ENCODE data around the gene CLDND2.

Gene CLDND2

GRCh38 chr19:51352783-51353360 lies 15.9 kb downstream of the CLDND2 start:
- DNase-seq = no peak

- DNase-seq = no peak
These were observed 17.4 kb downstream of the CLDND2 start for GRCh38 chr19:51351266-51351990.

- DNase-seq = no peak
These were observed 21.4 kb downstream of the CLDND2 start for GRCh38 chr19:51347209-51347928.

- no peak for DNase-seq
These were observed 22.1 kb downstream of the CLDND2 start for GRCh38 chr19:51346742-51347141.

- no peak for DNase-seq
These were observed 23.7 kb downstream of the CLDND2 start for GRCh38 chr19:51345076-51345620.

GRCh38 chr19:51342631-51343569 lies 25.9 kb downstream of the CLDND2 start:
- no peak for DNase-seq

GRCh38 chr19:51341976-51342580 lies 26.7 kb downstream of the CLDND2 start, which contains the start of gene VSIG10L:
Gene VSIG10L (minus strand): TSS chr19:51342139. CDS start chr19:51342124, 15 bp downstream.
- DNase-seq = no peak

- DNase-seq = no peak
These were observed 27.7 kb downstream of the CLDND2 start for GRCh38 chr19:51341066-51341465.

GRCh38 chr19:51339687-51340656 lies 28.8 kb downstream of the CLDND2 start:
- DNase-seq = peak; percentile 97

- DNase-seq = no peak
These were observed 29.5 kb downstream of the CLDND2 start for GRCh38 chr19:51339313-51339686.

- DNase-seq = peak; percentile 87
These were observed 30.1 kb downstream of the CLDND2 start for GRCh38 chr19:51338563-51339312.

GRCh38 chr19:51337861-51338562 lies 30.8 kb downstream of the CLDND2 start:
- no peak for DNase-seq

GRCh38 chr19:51337141-51337860 lies 31.5 kb downstream of the CLDND2 start:
- DNase-seq = no peak

GRCh38 chr19:51333836-51334460 lies 34.9 kb downstream of the CLDND2 start:
- no peak for DNase-seq

- no peak for DNase-seq
These were observed 37.1 kb downstream of the CLDND2 start for GRCh38 chr19:51331716-51332115.

- DNase-seq = peak; percentile 0
These were observed 37.6 kb downstream of the CLDND2 start for GRCh38 chr19:51331193-51331592.

GRCh38 chr19:51330366-51330765 lies 38.4 kb downstream of the CLDND2 start:
- no peak for DNase-seq

GRCh38 chr19:51329411-51329810 lies 39.4 kb downstream of the CLDND2 start:
- no peak for DNase-seq
